ENCODE measurements around the gene OMP. TPM values are rescaled to one million over a fixed set of nuclear protein-coding genes. Genes with fewer than 3 reads are reported as not detected.

The OMP gene
- total and polyA plus RNA-seq, 2 of the 4 experiments (the other 2 are of a cell fraction), result 0.27 TPM; not detected in 1

- ChIA-PET CTCF (interaction anchor here (0.5 kb wide), 1 partner anchor 32 kb away, joined by 5 read pairs; no protein-coding TSS in a partner anchor), POLR2A (ENCODE audit: unreplicated experiment) (no interaction called here)
- Histone ChIP-seq H3K4me1 (ENCODE audit: control insufficient read depth, insufficient read depth, low read length) (peaks cover 16% of the 10 kb centered on the region), H2BK5ac (ENCODE audit: low read depth, low read length, poor library complexity, severe bottlenecking) (no peak overlapping the region), H2BK120ac (ENCODE audit: low read depth, low read length) (no peak overlapping the region), H3K9me3 (ENCODE audit: control insufficient read depth, insufficient read depth, low read length) (no peaks in the 10 kb centered on the region), H4K5ac (ENCODE audit: low read depth, low read length) (no peak overlapping the region), H4K20me1 (ENCODE audit: insufficient read depth, low read length) (peaks cover 1% of the 10 kb centered on the region; the same call in 1 of the 2 replicates), H3K9me1 (ENCODE audit: insufficient read depth, low read length) (peaks cover 6% of the 10 kb centered on the region; the same call in 1 of the 2 replicates), H2BK15ac (ENCODE audit: low read depth, low read length) (no peak overlapping the region), H3K27me3 (ENCODE audit: control insufficient read depth, insufficient read depth, low read length) (no peaks in the 10 kb centered on the region), H2AK5ac (ENCODE audit: low read depth, low read length) (no peak overlapping the region), H3K4me2 (ENCODE audit: low read depth, low read length) (no peak overlapping the region), H3K4ac (ENCODE audit: low read depth, low read length) (no peak overlapping the region), H4K91ac (ENCODE audit: insufficient read depth, low read depth, low read length) (no peak overlapping the region), H3K56ac (ENCODE audit: extremely low read depth, insufficient read depth, low read length) (no peak overlapping the region), H3K79me1 (ENCODE audit: low read depth in 1 of 2, low read length in 2 of 2) (peaks cover 10 to 31% of the 10 kb centered on the region in 2 experiments), H3K36me3 (ENCODE audit: control insufficient read depth, insufficient read depth, low read length) (no peaks in the 10 kb centered on the region), H3K18ac (ENCODE audit: low read depth, low read length) (no peak overlapping the region), H3K4me3 (ENCODE audit: insufficient read depth, low read depth, low read length) (no peak overlapping the region), H4K8ac (ENCODE audit: low read depth in 2 of 2, low read length in 2 of 2) (no peak overlapping the region), H2BK20ac (ENCODE audit: low read depth, low read length) (no peak overlapping the region), H3K9ac (ENCODE audit: low read depth, low read length) (no peak overlapping the region), H2AFZ (replicated peaks; ENCODE audit: low read length, poor library complexity) (no peak overlapping the region), H2AK9ac (replicated peaks; ENCODE audit: low read depth, low read length, poor library complexity) (no peak overlapping the region), H3K14ac (replicated peaks; ENCODE audit: low read depth, low read length) (no peak overlapping the region), H3K27ac (ENCODE audit: insufficient read depth, low read length) (no peak overlapping the region), H3K23ac (ENCODE audit: low read depth, low read length) (no peak overlapping the region)
- WGBS, 2 experiments (ENCODE audit: extremely low coverage in 2 of 2, insufficient read length in 1 of 2), result no CpG with 5 or more reads among the region's 2 CpGs
- no peak for DNase-seq
- intact Hi-C loops (cut with micrococcal nuclease) (no loop called here), in situ Hi-C loops (cut with MboI; ENCODE audit: low sequenced_read_pairs) (no loop called here), dilution Hi-C loops (cut with HindIII; ENCODE audit: low sequenced_read_pairs, unreplicated experiment) (no loop called here)
- no TSS peak for BruUV-seq (replicated peaks)
- ATAC-seq (ENCODE audit: low read depth), result no peak
- TF ChIP-seq BHLHE40 (IDR thresholded peaks at IDR 0.05; ENCODE audit: low read depth, low read length), result no peak
- TF ChIP-seq NFE2L2 (IDR thresholded peaks at IDR 0.05; ENCODE audit: low read depth, low read length), result no peak
- TF ChIP-seq CHD1 (IDR thresholded peaks at IDR 0.05; ENCODE audit: low read depth, low read length), result no peak
- TF ChIP-seq RCOR1 (IDR thresholded peaks at IDR 0.05; ENCODE audit: insufficient replicate concordance, low read length), result no peak
- no peak for TF ChIP-seq POLR2A (IDR thresholded peaks at IDR 0.05; ENCODE audit: low read depth, low read length)
- no peak for TF ChIP-seq RFX5 (IDR thresholded peaks at IDR 0.05; ENCODE audit: low read depth, low read length)
- TF ChIP-seq, protein P1, sequence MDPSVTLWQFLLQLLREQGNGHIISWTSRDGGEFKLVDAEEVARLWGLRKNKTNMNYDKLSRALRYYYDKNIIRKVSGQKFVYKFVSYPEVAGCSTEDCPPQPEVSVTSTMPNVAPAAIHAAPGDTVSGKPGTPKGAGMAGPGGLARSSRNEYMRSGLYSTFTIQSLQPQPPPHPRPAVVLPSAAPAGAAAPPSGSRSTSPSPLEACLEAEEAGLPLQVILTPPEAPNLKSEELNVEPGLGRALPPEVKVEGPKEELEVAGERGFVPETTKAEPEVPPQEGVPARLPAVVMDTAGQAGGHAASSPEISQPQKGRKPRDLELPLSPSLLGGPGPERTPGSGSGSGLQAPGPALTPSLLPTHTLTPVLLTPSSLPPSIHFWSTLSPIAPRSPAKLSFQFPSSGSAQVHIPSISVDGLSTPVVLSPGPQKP (IDR thresholded peaks at IDR 0.05; ENCODE audit: borderline replicate concordance, low read depth, low read length), result no peak
- TF ChIP-seq, protein P2, sequence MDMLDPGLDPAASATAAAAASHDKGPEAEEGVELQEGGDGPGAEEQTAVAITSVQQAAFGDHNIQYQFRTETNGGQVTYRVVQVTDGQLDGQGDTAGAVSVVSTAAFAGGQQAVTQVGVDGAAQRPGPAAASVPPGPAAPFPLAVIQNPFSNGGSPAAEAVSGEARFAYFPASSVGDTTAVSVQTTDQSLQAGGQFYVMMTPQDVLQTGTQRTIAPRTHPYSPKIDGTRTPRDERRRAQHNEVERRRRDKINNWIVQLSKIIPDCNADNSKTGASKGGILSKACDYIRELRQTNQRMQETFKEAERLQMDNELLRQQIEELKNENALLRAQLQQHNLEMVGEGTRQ (IDR thresholded peaks at IDR 0.05; ENCODE audit: low read depth, low read length), result no peak
- no peak for TF ChIP-seq CTCF (conservative IDR thresholded peaks at IDR 0.05; ENCODE audit: low read depth, low read length)
- TF ChIP-seq MXI1 (IDR thresholded peaks at IDR 0.05; ENCODE audit: borderline replicate concordance, low read depth, low read length), result no peak
- no peak for TF ChIP-seq CEBPB (IDR thresholded peaks at IDR 0.05; ENCODE audit: low read depth, low read length)
- TF ChIP-seq RAD21 (IDR thresholded peaks at IDR 0.05; ENCODE audit: low read length), result no peak
- TF ChIP-seq SMC3 (IDR thresholded peaks at IDR 0.05; ENCODE audit: low read depth, low read length), result no peak
- no peak for TF ChIP-seq MAZ (IDR thresholded peaks at IDR 0.05; ENCODE audit: borderline replicate concordance, low read depth, low read length)
- no peak for TF ChIP-seq MAFK (IDR thresholded peaks at IDR 0.05; ENCODE audit: low read depth, low read length)
- TF ChIP-seq FOS (IDR thresholded peaks at IDR 0.05; ENCODE audit: low read depth, low read length), result no peak
Observed at GRCh38 chr11:77079666-77080065, 23.0 kb upstream of the OMP start.

Measured in IMR-90 (cell line).